ENCODE measurements around the gene ZNF639. TPM values are rescaled to one million over a fixed set of nuclear protein-coding genes. Genes with fewer than 3 reads are reported as not detected.
A peak's percentile ranks its signal among the peaks of the same experiment; 100 is the strongest.

Gene ZNF639
- total RNA-seq, 1 experiment from 2014 or later, result 47.5 TPM

DNA sequence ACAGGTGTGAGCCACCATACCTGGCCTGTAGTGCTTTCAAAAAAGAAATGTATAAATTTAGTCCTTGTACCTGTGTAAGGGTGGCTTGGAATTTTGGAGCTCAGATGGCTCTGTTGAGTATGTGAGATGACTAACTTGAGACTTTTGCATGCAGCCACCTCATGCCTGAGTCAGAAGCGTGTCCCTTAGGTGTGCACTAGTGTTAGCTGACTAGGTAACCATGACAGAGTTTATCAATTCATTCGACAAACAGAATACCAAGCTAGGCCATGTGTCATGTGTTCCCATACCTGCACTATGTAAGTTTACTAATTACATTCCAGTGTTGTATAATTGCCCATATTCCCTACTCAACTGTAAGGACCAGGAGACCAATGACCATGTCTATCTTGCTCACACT, 4.0 kb upstream of the ZNF639 start:
- Histone ChIP-seq H3K27ac (ENCODE audit: low read depth, low read length) (no peak overlapping the region), H3K4me3 (replicated peaks in 1 of 2; ENCODE audit: low read depth in 1 of 2, low read length in 2 of 2) (no peak overlapping the region), H3K36me3 (ENCODE audit: control insufficient read depth in 1 of 2, insufficient read depth in 2 of 2, low read length in 2 of 2) (no peaks in the 10 kb centered on the region), H3K4me2 (ENCODE audit: low read length) (no peak overlapping the region), H3K9ac (ENCODE audit: low read length) (no peak overlapping the region), H3K9me3 (ENCODE audit: control insufficient read depth in 1 of 2, insufficient read depth in 1 of 2, low read depth in 1 of 2, low read length in 2 of 2) (no peaks in the 10 kb centered on the region), H4K20me1 (ENCODE audit: insufficient read depth) (no peaks in the 10 kb centered on the region), H3K4me1 (ENCODE audit: control insufficient read depth in 1 of 2, insufficient read depth in 2 of 2, low read length in 2 of 2) (peaks cover 7 to 20% of the 10 kb centered on the region in 2 experiments; a peak in 3 of 4 replicates), H2AFZ (ENCODE audit: low read depth, low read length, poor library complexity, severe bottlenecking) (no peak overlapping the region), H3K27me3 (ENCODE audit: insufficient read depth, low read length) (no peaks in the 10 kb centered on the region), H3K79me2 (ENCODE audit: insufficient read depth, low read length) (peaks cover 10% of the 10 kb centered on the region), H3K9me2 (ENCODE audit: insufficient read depth) (no peaks in the 10 kb centered on the region)
- intact Hi-C loops (cut with micrococcal nuclease), result no loop called here
- ATAC-seq (no peak), DNase-seq (ENCODE audit: low read depth, low spot score) (no peak)
- POLR2A ChIA-PET, result no interaction called here
- TF ChIP-seq ZNF274 (IDR thresholded peaks at IDR 0.05; ENCODE audit: low read depth, low read length) (no peak), EZH2phosphoT487 (IDR thresholded peaks at IDR 0.05; ENCODE audit: borderline replicate concordance) (no peak), CEBPB (IDR thresholded peaks at IDR 0.05; ENCODE audit: low read depth) (no peak)
- TF ChIP-seq, protein P1, sequence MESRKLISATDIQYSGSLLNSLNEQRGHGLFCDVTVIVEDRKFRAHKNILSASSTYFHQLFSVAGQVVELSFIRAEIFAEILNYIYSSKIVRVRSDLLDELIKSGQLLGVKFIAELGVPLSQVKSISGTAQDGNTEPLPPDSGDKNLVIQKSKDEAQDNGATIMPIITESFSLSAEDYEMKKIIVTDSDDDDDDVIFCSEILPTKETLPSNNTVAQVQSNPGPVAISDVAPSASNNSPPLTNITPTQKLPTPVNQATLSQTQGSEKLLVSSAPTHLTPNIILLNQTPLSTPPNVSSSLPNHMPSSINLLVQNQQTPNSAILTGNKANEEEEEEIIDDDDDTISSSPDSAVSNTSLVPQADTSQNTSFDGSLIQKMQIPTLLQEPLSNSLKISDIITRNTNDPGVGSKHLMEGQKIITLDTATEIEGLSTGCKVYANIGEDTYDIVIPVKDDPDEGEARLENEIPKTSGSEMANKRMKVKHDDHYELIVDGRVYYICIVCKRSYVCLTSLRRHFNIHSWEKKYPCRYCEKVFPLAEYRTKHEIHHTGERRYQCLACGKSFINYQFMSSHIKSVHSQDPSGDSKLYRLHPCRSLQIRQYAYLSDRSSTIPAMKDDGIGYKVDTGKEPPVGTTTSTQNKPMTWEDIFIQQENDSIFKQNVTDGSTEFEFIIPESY (IDR thresholded peaks at IDR 0.05; ENCODE audit: extremely low read depth, insufficient replicate concordance, low read length), result no peak
- CTCF ChIA-PET, result no interaction called here
- RAD21 ChIA-PET (ENCODE audit: low non-redundant PET in 1 of 2, low total read pairs in 2 of 2, uncharacterized antibody in 2 of 2, unreplicated experiment in 2 of 2), result no interaction called here
- no TSS peak for BruUV-seq (replicated peaks)

DNA sequence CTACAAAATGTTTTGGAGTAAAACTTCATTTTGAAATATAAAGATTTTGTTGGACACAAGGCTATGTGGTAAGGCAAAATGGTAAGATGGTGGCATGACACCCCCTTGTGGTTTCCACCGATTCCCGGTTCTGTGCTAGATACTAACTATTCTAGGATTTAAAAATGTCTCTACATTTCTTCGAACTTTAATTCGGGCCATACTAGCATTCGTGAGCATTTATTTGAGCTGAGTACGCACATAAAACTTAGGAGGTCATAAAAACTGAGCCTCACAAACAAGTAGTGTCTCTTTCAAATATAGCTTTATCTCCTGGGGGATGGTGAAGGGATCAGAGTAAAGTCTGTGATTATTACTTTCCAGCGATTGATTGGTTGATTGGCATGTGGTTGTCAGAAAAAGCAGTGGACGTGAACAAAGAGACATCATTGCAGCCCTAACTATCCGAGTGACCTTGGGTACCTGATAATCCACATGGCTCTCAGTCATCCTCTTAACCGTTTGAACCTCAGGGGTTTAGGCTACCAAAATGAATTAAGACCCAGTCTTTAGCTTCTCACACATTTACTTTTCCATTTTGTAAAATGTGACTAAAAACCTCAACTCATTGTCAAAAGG, 1.1 kb upstream of the ZNF639 start:
- H2AFZ ChIP-seq (ENCODE audit: low read depth, low read length, poor library complexity, severe bottlenecking), result peak overlapping the region; percentile 94
- ATAC-seq (no peak), DNase-seq (ENCODE audit: low read depth, low spot score) (no peak)
- peak overlapping the region; percentile 82 for H3K4me2 ChIP-seq (ENCODE audit: low read length)
- H3K4me3 ChIP-seq (replicated peaks in 1 of 2; ENCODE audit: low read depth in 1 of 2, low read length in 2 of 2), result peak overlapping the region; percentile 74 to 87
- RAD21 ChIA-PET (ENCODE audit: low non-redundant PET in 1 of 2, low total read pairs in 2 of 2, uncharacterized antibody in 2 of 2, unreplicated experiment in 2 of 2), result no interaction called here
- H3K9me3 ChIP-seq (ENCODE audit: control insufficient read depth in 1 of 2, insufficient read depth in 1 of 2, low read depth in 1 of 2, low read length in 2 of 2), result no peaks in the 10 kb centered on the region
- H3K9me2 ChIP-seq (ENCODE audit: insufficient read depth), result no peaks in the 10 kb centered on the region
- H3K36me3 ChIP-seq (ENCODE audit: control insufficient read depth in 1 of 2, insufficient read depth in 2 of 2, low read length in 2 of 2), result no peaks in the 10 kb centered on the region; a peak in 1 of 4 replicates
- intact Hi-C loops (cut with micrococcal nuclease), result loop anchor here (2.0 kb wide), 1 partner anchor 237 kb away; no protein-coding TSS in a partner anchor
- peaks cover 39% of the 10 kb centered on the region for H3K79me2 ChIP-seq (ENCODE audit: insufficient read depth, low read length)
- TF ChIP-seq ZNF274 (IDR thresholded peaks at IDR 0.05; ENCODE audit: low read depth, low read length) (no peak), RAD21 (IDR thresholded peaks at IDR 0.05; ENCODE audit: low read depth) (peak; percentile 74), POLR2A (IDR thresholded peaks at IDR 0.05; ENCODE audit: borderline replicate concordance, extremely low read depth, insufficient read depth, insufficient read length) (no peak), YY1 (IDR thresholded peaks at IDR 0.05; ENCODE audit: extremely low read depth, insufficient replicate concordance, low read depth, low read length) (peak; percentile 30)
- TF ChIP-seq, protein P2, sequence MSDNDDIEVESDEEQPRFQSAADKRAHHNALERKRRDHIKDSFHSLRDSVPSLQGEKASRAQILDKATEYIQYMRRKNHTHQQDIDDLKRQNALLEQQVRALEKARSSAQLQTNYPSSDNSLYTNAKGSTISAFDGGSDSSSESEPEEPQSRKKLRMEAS (IDR thresholded peaks at IDR 0.05), result no peak
- TF ChIP-seq, protein P3, sequence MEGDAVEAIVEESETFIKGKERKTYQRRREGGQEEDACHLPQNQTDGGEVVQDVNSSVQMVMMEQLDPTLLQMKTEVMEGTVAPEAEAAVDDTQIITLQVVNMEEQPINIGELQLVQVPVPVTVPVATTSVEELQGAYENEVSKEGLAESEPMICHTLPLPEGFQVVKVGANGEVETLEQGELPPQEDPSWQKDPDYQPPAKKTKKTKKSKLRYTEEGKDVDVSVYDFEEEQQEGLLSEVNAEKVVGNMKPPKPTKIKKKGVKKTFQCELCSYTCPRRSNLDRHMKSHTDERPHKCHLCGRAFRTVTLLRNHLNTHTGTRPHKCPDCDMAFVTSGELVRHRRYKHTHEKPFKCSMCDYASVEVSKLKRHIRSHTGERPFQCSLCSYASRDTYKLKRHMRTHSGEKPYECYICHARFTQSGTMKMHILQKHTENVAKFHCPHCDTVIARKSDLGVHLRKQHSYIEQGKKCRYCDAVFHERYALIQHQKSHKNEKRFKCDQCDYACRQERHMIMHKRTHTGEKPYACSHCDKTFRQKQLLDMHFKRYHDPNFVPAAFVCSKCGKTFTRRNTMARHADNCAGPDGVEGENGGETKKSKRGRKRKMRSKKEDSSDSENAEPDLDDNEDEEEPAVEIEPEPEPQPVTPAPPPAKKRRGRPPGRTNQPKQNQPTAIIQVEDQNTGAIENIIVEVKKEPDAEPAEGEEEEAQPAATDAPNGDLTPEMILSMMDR (IDR thresholded peaks at IDR 0.05 in 2 of 3, conservative IDR thresholded peaks at IDR 0.05 in 1 of 3; ENCODE audit: borderline replicate concordance in 1 of 3, insufficient read depth in 1 of 3, low read depth in 2 of 3, low read length in 2 of 3), result peak; percentile 56 to 58 (median 56); a peak in 5 of 6 replicates
- CTCF ChIA-PET, result interaction anchor here (0.6 to 2.2 kb wide), 13 partner anchors 9 to 887 kb away, joined by 3 to 6 read pairs (median 4); partner anchors contain the start of gene ACTL6A
- H3K4me1 ChIP-seq (ENCODE audit: control insufficient read depth in 1 of 2, insufficient read depth in 2 of 2, low read length in 2 of 2), result peaks cover 7 to 29% of the 10 kb centered on the region in 2 experiments; a peak in 3 of 4 replicates
- POLR2A ChIA-PET, result interaction anchor here (1.8 kb wide), 1 partner anchor 241 kb away, joined by 4 read pairs; the partner anchor contains the start of gene ACTL6A
- no peaks in the 10 kb centered on the region for H3K27me3 ChIP-seq (ENCODE audit: insufficient read depth, low read length)
- peak overlapping the region; percentile 96 for H3K9ac ChIP-seq (ENCODE audit: low read length)
- peak overlapping the region; percentile 90; the same call in 1 of the 2 replicates for H3K27ac ChIP-seq (ENCODE audit: low read depth, low read length)
- BruUV-seq (replicated peaks), result no TSS peak
- no peaks in the 10 kb centered on the region for H4K20me1 ChIP-seq (ENCODE audit: insufficient read depth)
